Measurements from ENCODE around the gene HAPLN3.

The HAPLN3 gene

GRCh38 chr15:88909956-88910831, 14.8 kb upstream of the HAPLN3 start:
- no peak for DNase-seq

DNA sequence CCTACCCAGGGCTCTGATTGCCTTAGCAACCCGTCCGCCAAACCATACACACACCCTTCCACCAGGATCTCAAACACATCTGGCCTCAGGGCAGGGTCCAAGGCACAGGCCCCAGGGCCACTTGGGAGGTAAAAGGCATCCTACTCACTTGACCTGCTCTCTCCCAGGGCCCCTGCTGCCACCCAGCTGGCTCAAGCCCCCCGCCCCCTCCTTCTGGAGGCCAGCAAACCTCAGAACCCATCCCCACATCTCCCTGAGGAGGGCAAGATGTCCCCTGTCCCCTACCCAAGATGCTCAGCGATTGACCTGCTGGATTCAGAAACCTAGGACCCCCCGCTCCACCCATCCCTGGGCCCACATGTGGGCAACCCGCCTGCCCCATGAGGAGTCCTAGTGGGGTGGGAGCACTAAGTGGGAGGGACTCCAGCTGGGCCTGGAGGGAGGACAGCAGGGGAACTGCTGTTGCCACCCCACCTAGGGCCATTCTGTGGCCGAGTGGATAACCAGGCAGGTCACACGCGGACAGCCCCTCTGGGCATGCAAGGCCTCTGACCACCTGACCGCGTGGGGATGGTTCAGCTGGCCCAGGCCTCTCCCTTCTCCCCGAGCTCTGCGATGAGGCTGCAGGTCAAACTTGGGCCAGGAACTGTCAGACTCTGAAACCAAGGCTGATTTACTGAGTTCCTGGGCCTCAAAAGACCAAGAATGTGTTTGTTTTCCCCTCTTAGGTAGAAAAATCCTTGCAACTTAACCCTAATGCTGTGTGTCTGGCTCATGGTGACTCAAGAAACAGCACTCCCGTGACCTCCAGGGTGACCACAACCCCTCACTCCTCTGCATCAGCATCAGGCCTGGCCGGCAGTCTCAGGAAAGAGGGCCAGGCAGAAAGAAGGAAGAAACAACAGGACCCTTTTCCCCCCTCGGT, 13.6 kb upstream of the HAPLN3 start:
- no peak for DNase-seq

GRCh38 chr15:88908123-88908522, 12.8 kb upstream of the HAPLN3 start:
- no peak for DNase-seq

- DNase-seq = no peak
Observed at GRCh38 chr15:88907111-88907510, 11.8 kb upstream of the HAPLN3 start.

DNA sequence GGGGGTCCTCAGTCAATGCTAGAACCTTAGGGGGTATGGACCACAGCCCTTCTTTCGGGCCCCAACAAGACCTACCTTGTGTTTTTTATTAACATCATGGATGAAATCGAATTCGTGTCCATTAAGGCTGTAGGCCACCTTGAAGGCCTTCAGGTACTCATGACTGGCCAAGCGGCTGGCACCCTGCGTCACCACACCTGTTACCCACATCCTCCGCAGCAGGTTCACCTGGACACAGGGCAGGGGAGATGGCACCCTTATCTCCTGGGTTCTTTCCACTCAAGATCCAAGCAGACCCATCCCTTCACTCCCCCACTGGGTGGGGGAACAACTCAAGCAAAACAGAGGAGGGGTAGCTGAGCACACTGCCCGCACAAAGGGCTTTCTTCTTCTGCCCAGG, 11.2 kb upstream of the HAPLN3 start:
- no peak for DNase-seq

DNA sequence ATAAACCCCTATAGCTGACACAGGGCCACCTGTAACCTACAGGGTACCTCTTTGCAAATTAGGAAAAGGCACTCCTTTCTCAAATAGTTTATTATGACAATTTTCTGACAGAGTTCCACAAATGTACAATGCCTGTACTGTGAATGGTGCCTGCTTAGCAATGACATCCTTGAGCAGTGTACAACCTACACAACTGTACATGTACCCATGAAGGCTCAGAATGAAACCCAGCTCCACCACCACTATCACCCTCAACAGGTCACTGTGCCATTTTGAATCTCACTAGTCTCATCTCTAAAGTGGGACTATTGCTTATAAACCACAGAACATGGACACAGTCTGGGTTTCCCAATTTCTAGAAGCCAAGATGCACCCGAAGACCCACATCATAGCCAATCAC, 10.8 kb upstream of the HAPLN3 start:
- no peak for DNase-seq

DNA sequence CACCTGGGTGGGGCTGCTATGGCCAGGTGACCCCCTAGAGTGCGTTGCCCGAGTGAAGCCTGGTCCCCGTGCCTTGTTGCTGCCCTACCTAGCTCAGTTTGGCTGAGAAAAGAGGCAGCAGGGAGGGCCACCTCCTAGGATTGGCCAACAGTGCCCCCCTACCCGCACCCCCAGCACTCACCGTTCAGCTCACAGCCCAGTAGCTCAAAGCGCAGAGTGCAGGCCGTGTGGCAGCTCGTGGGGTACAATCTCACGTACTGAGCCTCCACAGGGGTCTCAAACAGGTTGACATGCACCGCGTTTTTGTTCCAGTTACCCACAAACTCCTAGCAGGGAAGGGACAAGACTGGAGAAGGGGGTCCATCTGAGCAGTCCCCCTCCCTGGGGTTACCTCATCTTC, 10.2 kb upstream of the HAPLN3 start:
- no peak for DNase-seq

- DNase-seq = no peak
Observed at GRCh38 chr15:88904624-88905327, 9.4 kb upstream of the HAPLN3 start.

DNA sequence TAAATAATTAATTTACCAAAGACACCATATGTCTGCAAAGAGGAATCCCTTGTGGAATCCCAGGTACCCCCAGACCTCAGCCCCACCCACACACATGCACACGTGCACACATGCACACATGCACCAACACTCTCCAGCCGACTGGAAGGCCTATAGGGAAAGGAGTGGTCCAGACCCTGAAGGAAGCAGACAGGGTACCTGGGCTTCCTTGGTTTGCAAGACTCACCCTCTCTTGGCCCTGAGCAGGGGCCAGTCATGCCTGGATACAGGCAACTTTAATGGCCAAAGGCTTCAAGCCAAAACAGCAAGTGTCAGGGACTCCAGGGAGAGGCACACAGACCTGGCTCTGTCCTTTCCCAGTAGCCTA, 8.9 kb upstream of the HAPLN3 start:
- no peak for DNase-seq

GRCh38 chr15:88902846-88903245, 7.5 kb upstream of the HAPLN3 start:
- DNase-seq = no peak

- DNase-seq = no peak
Observed at GRCh38 chr15:88902221-88902835, 7.0 kb upstream of the HAPLN3 start.

DNA sequence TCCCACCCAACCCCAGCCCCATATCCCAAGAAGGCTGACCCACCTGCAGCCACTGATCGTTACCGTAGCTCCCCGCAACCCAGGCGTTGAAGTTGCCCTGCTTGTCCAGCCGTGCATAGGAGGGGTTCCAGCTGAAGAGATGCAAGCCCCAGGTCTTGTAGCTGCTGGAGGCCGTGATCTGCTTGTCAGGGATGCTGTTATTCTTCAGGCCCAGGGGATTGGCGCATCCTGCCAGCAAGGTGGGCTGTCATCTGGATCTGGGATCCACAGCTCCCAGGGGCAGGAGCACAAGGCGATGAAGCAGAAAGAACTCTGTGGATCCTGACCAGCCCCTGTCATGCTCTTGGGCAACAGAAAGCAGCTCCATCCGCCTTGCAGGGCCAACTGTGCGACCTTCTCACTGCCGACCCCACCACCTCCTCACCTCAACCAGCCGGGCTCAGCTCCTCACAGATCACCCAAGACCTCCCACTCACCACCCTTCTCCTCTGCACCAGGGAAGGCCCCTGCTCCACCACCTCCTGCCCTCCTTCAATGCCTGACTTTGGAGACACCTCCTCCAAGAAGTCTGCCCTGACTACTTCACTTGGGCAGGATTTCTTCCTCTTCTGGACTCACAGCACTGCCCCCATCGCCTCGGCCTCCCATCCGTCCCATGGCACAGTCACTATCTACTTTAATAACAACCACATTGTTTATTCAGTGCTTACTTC, 6.3 kb upstream of the HAPLN3 start:
- DNase-seq = no peak

- DNase-seq = no peak
Observed at GRCh38 chr15:88900982-88901418, 5.7 kb upstream of the HAPLN3 start.

DNA sequence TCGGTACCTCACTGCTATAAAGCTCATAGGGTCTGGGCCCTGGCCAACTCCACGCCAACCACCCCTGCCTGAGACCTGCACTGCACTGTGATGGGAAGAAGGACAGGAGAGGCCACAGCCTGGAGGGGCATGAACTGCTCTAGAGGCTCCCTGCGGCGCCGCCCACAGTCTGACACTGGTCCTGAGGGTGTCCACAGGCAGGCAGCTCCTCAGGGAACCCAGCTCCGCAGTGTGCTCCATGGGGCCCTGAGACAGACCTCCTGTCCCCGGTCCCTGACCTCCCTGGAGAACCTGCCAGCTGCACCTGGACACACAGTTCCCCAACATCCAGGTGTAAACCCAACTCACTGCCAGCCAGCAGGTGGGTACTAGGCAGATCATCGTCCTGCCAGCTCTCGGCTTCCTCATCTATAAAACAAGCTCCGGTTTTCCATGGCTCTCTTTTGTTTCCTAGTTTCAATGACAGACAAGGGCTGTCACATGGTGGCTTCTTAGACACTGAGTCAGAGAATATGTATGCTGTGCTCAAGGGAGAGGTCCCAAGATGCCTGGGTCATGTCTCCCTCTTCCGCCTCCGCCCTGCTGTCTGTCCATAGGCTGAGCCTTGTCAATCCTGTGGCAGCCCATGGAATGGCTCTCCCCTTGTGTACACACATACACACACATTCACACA, 5.1 kb upstream of the HAPLN3 start:
- DNase-seq = no peak

DNA sequence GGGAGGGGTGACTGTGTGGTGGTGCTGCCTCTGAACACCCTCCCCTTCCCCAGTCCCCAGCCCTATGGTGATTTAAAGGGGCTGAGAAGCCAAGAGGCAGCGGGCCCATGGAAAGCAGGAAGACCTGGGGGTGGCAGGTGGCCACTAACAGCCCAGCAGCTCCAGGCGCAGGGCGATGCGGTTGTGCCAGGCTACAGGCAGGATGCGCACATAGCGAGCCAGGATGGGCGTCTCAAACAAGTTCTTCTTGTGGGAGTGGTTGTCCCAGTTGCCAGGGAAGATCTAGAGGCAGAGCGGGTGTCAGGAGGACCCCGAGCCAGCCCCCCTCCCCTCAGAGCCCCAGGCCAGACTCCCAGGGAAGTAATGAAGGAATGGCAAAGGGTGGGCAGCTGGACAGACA, 3.9 kb upstream of the HAPLN3 start:
- no peak for DNase-seq

GRCh38 chr15:88898736-88899135, 3.4 kb upstream of the HAPLN3 start:
- DNase-seq = no peak

- DNase-seq = no peak
Observed at GRCh38 chr15:88897456-88898194, 2.3 kb upstream of the HAPLN3 start.

- no peak for DNase-seq
Observed at GRCh38 chr15:88897142-88897455, 1.8 kb upstream of the HAPLN3 start.

DNA sequence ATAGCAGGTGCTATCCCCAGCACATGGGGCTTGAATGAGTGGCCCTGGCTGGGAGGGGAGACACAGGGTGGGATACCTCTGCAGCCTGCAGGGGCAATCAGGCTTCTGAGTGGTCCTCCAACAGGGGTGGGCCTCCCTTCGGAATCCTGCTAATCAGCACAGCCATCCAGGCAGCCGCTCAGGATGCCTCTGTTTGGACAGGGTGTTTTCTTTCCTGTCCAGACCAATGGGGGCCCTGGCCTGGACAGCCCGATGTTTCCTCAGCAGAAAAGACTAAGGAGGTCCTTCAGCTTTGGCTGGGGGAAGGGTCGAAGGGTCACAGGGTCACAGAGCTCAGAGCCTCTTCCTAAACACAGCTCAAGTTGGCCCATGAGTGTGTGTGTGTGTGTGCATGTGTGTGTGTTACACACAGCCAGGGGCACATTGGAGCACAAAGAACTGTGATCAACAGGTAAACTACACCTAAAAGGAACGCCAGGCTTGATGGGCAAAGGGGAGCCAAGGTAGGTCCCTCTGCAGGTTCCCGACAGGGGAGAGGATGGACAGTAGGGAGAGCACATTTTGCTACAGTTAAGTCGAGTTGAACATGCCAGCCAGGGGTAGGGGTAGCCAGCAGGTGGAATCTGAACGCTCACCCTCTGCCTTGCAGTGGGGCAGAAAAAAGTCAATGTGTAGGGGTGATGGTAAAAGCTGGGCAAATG, 1.1 kb upstream of the HAPLN3 start:
- DNase-seq = no peak

- DNase-seq = no peak
Observed at GRCh38 chr15:88894348-88894818, 961 bp downstream of the HAPLN3 start.

All from NCI-H187 treated with DMSO at 0.1 percent for 48 hours (cell line).